Brain microvascular endothelial cell (primary cell): ENCODE data around the gene FGF21.

Source experiments
- DNase-seq: peaks from one replicate; pipeline ENCODE4 v3.0.0-alpha.2; 2020
- H3K27ac ChIP-seq: fragments of 250-450 bp; sonication (Bioruptor Pico); 2 replicates; pipeline ENCODE4 v1.5.1; 2020; ENCODE audit warnings: mild to moderate bottlenecking, moderate library complexity
- H3K27me3 ChIP-seq: fragments of 250-450 bp; sonication (Bioruptor Pico); replicated peaks from 2 replicates; pipeline ENCODE4 v1.5.1; 2020; ENCODE audit warnings: mild to moderate bottlenecking
- H3K36me3 ChIP-seq: fragments of 250-450 bp; sonication (Bioruptor Pico); replicated peaks from 2 replicates; pipeline ENCODE4 v1.5.1; 2020; ENCODE audit warnings: mild to moderate bottlenecking
- H3K4me3 ChIP-seq: 2 replicates; pipeline ENCODE4 v1.5.1; 2011; ENCODE audit warnings: low read depth, mild to moderate bottlenecking, control low read depth, low read length, moderate library complexity
- in situ Hi-C: cut with HindIII; loops from 2 replicates; pipeline ENCODE4 v1.10.0; 2017; ENCODE audit warnings: low sequenced_read_pairs, low pct_ligation_motif_present
- TF ChIP-seq, protein P1 (sequence below): IDR thresholded peaks from 2 replicates; pipeline ENCODE4 v1.5.1; 2011; ENCODE audit warnings: low read depth, mild to moderate bottlenecking, moderate library complexity, low read length, control low read depth, inconsistent platforms; ENCODE audit errors: missing control alignments

Gene FGF21

DNA sequence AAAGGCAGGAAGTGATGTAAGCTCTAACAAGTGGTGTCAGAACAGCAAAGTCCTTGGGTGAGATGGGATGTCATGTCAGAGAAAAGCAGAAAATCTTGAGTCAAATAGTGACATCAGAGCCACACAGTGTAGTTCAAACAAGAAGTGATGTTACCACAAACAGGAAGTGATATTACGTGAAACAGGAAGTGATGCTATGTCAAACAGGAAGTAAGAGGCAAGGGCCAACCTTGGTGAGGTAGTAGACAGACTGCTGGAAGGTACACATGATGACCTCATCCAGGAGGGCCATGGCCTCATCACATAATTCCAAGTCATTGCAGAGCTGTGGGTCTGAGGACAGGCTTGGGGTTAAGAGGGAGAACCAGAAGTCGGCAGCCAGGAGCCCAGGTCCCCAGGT lies 28.8 kb upstream of the FGF21 start:
- H3K27ac ChIP-seq: no peak overlapping the region
- in situ Hi-C loops: no loop called here

DNA sequence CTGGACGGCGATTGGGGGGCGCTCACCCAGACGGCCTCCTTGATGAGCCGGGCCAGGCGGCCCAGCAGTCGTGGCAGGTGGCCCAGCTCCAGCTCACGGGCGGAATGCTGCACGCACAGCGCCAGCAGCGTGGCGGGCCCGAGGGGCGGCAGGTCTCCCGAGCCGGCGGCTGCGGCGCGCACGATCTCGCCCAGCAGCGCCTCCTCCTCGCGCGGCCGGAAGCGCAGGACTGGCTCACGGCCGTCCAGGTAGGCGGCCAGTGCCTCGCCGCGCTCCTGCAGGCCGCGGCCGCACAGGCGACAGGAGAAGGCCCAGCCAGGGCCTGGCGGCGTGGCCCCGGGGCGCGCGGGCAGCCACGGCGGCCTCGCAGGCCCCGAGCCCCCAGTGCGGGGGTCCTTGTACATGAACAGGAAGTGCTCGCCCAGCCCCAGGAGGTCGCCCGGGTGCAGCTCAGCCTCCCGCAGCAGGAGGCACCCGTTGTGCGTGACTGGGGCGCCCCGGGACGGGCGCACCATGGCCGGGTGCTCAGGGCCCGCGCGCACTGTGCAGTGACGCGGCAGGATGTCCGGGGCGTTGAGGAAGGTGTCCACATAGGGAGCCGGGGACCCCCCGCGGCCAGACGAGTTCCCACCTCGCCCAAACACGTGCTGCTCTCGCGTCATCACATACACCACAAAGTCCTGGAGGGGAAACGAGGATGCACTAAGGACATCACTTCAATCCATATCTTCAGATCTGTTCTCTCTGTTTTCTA lies 26.2 kb upstream of the FGF21 start:
- peak overlapping the region; percentile 26 for H3K4me3 ChIP-seq
- H3K27me3 ChIP-seq: no peaks in the 10 kb centered on the region
- no peaks in the 10 kb centered on the region for H3K36me3 ChIP-seq
- in situ Hi-C loops: no loop called here
- DNase-seq: no peak
- TF ChIP-seq, protein P1, sequence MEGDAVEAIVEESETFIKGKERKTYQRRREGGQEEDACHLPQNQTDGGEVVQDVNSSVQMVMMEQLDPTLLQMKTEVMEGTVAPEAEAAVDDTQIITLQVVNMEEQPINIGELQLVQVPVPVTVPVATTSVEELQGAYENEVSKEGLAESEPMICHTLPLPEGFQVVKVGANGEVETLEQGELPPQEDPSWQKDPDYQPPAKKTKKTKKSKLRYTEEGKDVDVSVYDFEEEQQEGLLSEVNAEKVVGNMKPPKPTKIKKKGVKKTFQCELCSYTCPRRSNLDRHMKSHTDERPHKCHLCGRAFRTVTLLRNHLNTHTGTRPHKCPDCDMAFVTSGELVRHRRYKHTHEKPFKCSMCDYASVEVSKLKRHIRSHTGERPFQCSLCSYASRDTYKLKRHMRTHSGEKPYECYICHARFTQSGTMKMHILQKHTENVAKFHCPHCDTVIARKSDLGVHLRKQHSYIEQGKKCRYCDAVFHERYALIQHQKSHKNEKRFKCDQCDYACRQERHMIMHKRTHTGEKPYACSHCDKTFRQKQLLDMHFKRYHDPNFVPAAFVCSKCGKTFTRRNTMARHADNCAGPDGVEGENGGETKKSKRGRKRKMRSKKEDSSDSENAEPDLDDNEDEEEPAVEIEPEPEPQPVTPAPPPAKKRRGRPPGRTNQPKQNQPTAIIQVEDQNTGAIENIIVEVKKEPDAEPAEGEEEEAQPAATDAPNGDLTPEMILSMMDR: no peak
- no peak overlapping the region for H3K27ac ChIP-seq

More for the DNA sequence above, 28.8 kb upstream of the FGF21 start:
- DNase-seq: no peak
- Histone ChIP-seq H3K27me3 (no peaks in the 10 kb centered on the region), H3K4me3 (no peak overlapping the region), H3K36me3 (no peaks in the 10 kb centered on the region)
- TF ChIP-seq, protein P1: no peak

DNA sequence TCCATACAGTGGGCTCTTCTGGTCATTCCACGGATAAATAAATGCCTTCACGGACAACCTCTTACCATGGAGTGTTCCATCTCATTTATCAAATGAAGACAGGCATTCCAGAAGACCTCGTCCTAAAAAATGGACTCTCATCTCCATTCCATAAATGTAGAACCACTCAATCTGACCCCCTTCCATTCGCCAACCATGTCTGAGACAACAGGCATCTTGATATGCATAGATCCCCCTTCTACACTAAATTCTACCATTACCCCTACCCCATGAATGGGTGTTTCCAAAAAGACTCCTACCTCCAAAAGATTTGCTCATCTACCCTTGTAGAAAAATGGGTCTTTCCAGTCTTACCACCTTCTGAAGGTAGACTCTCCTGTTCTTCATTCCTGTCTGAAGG lies 23.9 kb upstream of the FGF21 start:
- Histone ChIP-seq H3K27ac (no peak overlapping the region), H3K27me3 (no peaks in the 10 kb centered on the region), H3K36me3 (no peaks in the 10 kb centered on the region), H3K4me3 (no peak overlapping the region)
- TF ChIP-seq, protein P1: no peak
- in situ Hi-C loops: no loop called here
- no peak for DNase-seq

DNA sequence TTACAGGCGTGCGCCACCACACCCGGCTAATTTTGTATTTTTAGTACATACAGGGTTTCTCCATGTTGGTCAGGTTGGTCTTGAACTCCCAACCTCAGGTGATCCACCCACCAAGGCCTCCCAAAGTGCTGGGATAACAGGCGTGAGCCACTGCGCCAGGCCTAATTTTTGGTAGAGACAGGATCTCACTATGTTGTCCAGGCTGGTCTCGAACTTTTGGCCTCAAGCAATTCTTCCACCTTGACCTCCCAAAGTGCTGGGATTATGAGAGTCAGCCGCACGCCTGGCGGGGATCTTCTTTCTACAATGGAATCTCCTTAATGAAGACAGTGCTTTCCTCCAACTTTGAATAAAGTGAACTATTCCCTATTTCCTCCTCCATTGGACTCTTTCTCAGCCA lies 20.7 kb upstream of the FGF21 start:
- in situ Hi-C loops: no loop called here
- TF ChIP-seq, protein P1: no peak
- no peak for DNase-seq
- Histone ChIP-seq H3K36me3 (no peaks in the 10 kb centered on the region), H3K27me3 (peaks cover 4% of the 10 kb centered on the region), H3K4me3 (no peak overlapping the region), H3K27ac (no peak overlapping the region)

DNA sequence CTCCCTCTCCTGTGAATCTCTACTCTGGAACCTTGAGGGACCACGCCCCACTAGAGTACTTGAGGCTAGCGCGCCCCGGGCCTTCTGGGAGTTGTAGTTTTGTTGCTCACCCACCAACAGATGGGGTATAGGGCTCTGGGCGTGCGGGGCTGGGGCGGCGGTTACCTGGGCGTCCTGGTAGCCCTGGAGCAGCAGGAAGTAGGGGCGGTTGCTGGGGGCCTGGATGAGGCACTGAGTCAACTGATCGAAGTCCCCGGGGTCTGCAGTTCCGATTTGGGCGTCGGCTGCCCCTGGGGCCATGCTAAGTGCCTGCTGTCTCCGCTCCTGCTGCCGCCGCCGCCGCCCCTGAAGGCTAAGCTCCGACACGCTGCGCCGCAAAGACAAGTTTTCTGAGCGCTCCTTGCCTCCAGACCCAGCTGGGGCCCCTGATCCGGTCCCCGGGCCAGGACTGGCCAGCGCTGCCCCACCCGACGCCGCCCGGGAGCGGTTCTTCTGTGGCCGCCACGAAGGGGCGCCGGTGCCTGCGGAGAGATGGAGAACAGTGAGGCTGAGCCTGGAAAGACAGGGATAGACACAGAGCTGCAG lies 20.2 kb upstream of the FGF21 start:
- Histone ChIP-seq H3K27me3 (peaks cover 6% of the 10 kb centered on the region), H3K4me3 (peak overlapping the region; percentile 46), H3K27ac (no peak overlapping the region), H3K36me3 (no peaks in the 10 kb centered on the region)
- TF ChIP-seq, protein P1: no peak
- in situ Hi-C loops: no loop called here
- no peak for DNase-seq
